Osteoblast (primary cell): ENCODE data around the gene HDAC9. TPM values are rescaled to one million over a fixed set of nuclear protein-coding genes. Genes with fewer than 3 reads are reported as not detected.

Source experiments
- DNase-seq: peaks from one replicate; pipeline ENCODE4 v3.0.0; 2011; ENCODE audit warnings: low spot score, mixed read lengths; ENCODE audit not compliant: insufficient read length; ENCODE audit errors: missing footprints
- H2AFZ ChIP-seq: 2 replicates; pipeline ENCODE4 v1.6.0; 2011; ENCODE audit warnings: mild to moderate bottlenecking, low read length
- H3K27ac ChIP-seq: 2 replicates; pipeline ENCODE4 v1.5.1; 2011; ENCODE audit warnings: mild to moderate bottlenecking, low read depth, low read length, moderate library complexity
- H3K27me3 ChIP-seq: 2 replicates; pipeline ENCODE4 v1.6.0; 2012; ENCODE audit warnings: mild to moderate bottlenecking, control low read depth, inconsistent platforms, low read length, moderate library complexity; ENCODE audit not compliant: insufficient read depth
- H3K36me3 ChIP-seq: 2 replicates; pipeline ENCODE4 v1.5.1; 2011; ENCODE audit warnings: mild to moderate bottlenecking, low read length, control low read depth, moderate library complexity; ENCODE audit not compliant: insufficient read depth
- H3K4me1 ChIP-seq: 2 replicates; pipeline ENCODE4 v1.5.1; 2011; ENCODE audit warnings: mild to moderate bottlenecking, low read length, control low read depth, moderate library complexity; ENCODE audit not compliant: insufficient read depth
- H3K4me2 ChIP-seq: 2 replicates; pipeline ENCODE4 v1.6.0; 2011; ENCODE audit warnings: mild to moderate bottlenecking, low read length; ENCODE audit not compliant: insufficient read depth
- H3K4me3 ChIP-seq: fragments of 200-600 bp; sonication (generic); 3 replicates; pipeline ENCODE4 v1.5.1; 2012; ENCODE audit warnings: mild to moderate bottlenecking, low read length, inconsistent platforms; ENCODE audit not compliant: insufficient read depth
- H3K79me2 ChIP-seq: 2 replicates; pipeline ENCODE4 v1.6.0; 2012; ENCODE audit warnings: mild to moderate bottlenecking, low read length, control low read depth, inconsistent platforms; ENCODE audit not compliant: insufficient read depth
- H3K9me3 ChIP-seq: 2 replicates; pipeline ENCODE4 v1.5.1; 2011; ENCODE audit warnings: low read depth, low read length, control low read depth
- H4K20me1 ChIP-seq: 2 replicates; pipeline ENCODE4 v1.6.0; 2012; ENCODE audit warnings: mild to moderate bottlenecking, low read length, control low read depth; ENCODE audit not compliant: insufficient read depth
- total RNA-seq: library from RNA; depleted of rRNA; stranded (reverse); fragments of >200 nt; gene quantifications from 2 replicates; pipeline ENCODE4 v1.2.3, GENCODE V29; 2012
- TF ChIP-seq, protein P1 (sequence below): IDR thresholded peaks from 2 replicates; pipeline ENCODE4 v1.5.1; 2011; ENCODE audit warnings: mild to moderate bottlenecking, low read depth, low read length, moderate library complexity; ENCODE audit errors: extremely low read depth

The HDAC9 gene
- total RNA-seq, 1 donor: 21.7 TPM

DNA sequence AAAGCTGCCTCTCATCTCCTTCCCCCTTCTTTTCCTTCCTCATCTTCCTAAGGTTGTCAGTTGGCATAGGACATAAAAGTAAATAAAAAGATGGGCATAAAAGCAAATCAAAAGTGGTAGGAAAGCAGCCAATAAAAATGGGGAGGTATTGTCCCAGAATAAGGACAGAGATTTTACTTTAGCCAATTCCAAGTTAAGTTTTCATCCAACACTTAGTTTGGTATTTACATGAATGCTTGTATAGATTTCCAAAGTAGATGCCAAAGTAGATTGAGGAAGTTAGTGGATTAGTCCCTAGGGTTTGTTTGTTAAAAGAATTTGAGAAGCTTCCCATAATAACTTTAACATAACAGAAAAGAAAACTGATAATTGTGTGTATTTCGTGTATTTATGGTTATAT lies 33.7 kb downstream of the HDAC9 start:
- no peak overlapping the region for H2AFZ ChIP-seq
- no peak overlapping the region for H3K27ac ChIP-seq
- no peak overlapping the region for H3K4me3 ChIP-seq
- peaks cover 12% of the 10 kb centered on the region for H3K79me2 ChIP-seq
- H3K27me3 ChIP-seq: no peaks in the 10 kb centered on the region
- DNase-seq: no peak
- H3K4me2 ChIP-seq: no peak overlapping the region
- TF ChIP-seq, protein P1, sequence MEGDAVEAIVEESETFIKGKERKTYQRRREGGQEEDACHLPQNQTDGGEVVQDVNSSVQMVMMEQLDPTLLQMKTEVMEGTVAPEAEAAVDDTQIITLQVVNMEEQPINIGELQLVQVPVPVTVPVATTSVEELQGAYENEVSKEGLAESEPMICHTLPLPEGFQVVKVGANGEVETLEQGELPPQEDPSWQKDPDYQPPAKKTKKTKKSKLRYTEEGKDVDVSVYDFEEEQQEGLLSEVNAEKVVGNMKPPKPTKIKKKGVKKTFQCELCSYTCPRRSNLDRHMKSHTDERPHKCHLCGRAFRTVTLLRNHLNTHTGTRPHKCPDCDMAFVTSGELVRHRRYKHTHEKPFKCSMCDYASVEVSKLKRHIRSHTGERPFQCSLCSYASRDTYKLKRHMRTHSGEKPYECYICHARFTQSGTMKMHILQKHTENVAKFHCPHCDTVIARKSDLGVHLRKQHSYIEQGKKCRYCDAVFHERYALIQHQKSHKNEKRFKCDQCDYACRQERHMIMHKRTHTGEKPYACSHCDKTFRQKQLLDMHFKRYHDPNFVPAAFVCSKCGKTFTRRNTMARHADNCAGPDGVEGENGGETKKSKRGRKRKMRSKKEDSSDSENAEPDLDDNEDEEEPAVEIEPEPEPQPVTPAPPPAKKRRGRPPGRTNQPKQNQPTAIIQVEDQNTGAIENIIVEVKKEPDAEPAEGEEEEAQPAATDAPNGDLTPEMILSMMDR: no peak
- no peaks in the 10 kb centered on the region for H3K4me1 ChIP-seq
- no peaks in the 10 kb centered on the region for H4K20me1 ChIP-seq
- H3K9me3 ChIP-seq: no peaks in the 10 kb centered on the region
- no peaks in the 10 kb centered on the region for H3K36me3 ChIP-seq

DNA sequence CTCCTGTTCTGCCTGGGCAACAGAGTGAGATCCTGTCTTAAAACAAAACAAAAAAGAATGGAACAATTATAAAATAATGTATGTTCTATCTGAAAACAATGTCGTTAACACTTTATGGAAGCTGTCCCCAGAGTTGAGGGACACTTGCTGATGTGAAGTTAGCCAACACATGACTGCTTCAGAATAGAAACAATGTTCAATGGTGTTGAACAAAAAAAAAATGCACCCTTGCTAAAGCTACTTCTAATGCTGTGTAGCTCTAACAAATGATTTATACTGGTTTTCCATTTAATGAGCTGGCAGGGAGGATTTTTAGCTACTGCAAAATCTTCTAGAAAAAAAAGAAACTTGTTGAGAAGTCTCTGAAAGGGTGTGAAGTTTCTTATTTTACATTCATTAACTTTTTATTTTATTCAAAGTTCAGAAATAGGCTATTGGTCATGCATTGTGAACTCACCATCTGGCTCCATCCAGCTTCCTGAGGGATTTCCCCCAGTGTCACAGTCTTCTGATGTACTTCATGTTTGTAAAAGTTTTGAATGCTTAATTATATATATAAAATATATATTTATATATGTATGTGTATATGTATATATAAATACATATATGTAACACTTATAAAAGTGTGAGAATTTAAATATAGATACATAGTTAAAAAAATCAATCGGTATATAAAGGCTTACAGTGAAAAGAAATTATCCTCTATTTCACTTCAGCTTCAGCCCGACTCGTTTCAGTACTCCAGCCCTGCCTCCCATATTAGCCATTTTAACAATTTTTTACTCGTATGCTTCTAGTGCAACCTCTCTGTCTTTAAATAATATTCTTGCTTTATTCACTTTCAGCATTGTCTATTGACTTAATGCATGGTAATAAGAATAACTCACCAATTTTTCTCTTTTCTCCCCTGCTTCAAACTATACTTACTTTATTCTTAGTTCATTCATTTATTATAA lies 35.0 kb downstream of the HDAC9 start:
- no peaks in the 10 kb centered on the region for H3K36me3 ChIP-seq
- DNase-seq: no peak
- TF ChIP-seq, protein P1: no peak
- no peak overlapping the region for H2AFZ ChIP-seq
- no peak overlapping the region for H3K27ac ChIP-seq
- no peak overlapping the region for H3K4me3 ChIP-seq
- H3K79me2 ChIP-seq: peaks cover 15% of the 10 kb centered on the region
- H3K4me1 ChIP-seq: no peaks in the 10 kb centered on the region
- no peak overlapping the region for H3K4me2 ChIP-seq
- no peaks in the 10 kb centered on the region for H4K20me1 ChIP-seq
- no peaks in the 10 kb centered on the region for H3K9me3 ChIP-seq
- H3K27me3 ChIP-seq: no peaks in the 10 kb centered on the region

DNA sequence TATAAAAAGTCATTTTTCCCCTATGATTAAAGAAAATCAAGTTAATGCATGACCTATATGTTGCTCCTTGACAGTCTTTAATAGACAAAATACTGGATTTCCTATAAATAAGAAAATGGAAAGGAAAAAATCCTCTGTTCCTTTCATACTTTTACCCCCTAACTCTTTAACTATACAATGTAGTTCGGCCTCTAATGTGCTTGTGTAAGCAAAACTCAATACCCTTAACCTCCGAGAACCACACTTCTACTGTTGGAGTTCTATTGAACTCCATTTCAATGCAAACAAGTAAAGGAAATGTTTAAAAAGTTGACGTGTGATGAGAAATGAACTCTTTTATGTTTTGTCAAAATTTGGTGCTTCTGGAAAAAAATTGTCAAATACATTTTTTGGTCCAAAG lies 36.0 kb downstream of the HDAC9 start:
- no peak overlapping the region for H3K4me3 ChIP-seq
- DNase-seq: no peak
- no peaks in the 10 kb centered on the region for H3K9me3 ChIP-seq
- no peaks in the 10 kb centered on the region for H3K27me3 ChIP-seq
- H3K36me3 ChIP-seq: no peaks in the 10 kb centered on the region
- no peak overlapping the region for H2AFZ ChIP-seq
- H3K27ac ChIP-seq: no peak overlapping the region
- TF ChIP-seq, protein P1: no peak
- no peaks in the 10 kb centered on the region for H3K4me1 ChIP-seq
- no peaks in the 10 kb centered on the region for H4K20me1 ChIP-seq
- peaks cover 16% of the 10 kb centered on the region for H3K79me2 ChIP-seq
- H3K4me2 ChIP-seq: no peak overlapping the region

DNA sequence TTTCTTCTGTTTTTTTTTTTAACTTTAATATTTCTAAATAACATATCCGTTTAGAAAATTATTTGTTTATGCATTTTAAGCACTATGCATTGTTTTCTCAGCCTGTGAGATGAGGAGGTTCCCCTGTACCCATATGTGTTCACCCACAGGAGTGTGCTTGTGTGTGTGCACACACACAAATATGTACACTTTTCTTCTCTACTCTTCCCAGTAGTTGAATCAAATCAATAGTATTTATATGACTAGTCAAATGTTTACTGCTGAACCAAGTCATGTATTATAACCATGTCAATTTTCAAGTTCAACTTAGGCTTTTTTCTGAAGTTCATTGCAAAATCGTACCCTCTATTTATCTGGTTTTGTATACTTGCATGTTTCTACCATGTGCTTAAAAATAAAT lies 37.3 kb downstream of the HDAC9 start:
- no peak for DNase-seq
- peaks cover 17% of the 10 kb centered on the region for H3K79me2 ChIP-seq

More for the DNA sequence above, 37.3 kb downstream of the HDAC9 start:
- no peak overlapping the region for H3K4me3 ChIP-seq
- H3K27ac ChIP-seq: no peak overlapping the region
- H2AFZ ChIP-seq: no peak overlapping the region
- H3K27me3 ChIP-seq: no peaks in the 10 kb centered on the region
- no peaks in the 10 kb centered on the region for H4K20me1 ChIP-seq
- no peak overlapping the region for H3K4me2 ChIP-seq
- no peaks in the 10 kb centered on the region for H3K36me3 ChIP-seq
- TF ChIP-seq, protein P1: no peak
- no peaks in the 10 kb centered on the region for H3K4me1 ChIP-seq
- H3K9me3 ChIP-seq: no peaks in the 10 kb centered on the region
